Stimulated activated naive CD8-positive, alpha-beta T cell treated with anti-CD3 and anti-CD28 coated beads, Interleukin-15, amount 100 ng/mL, for 72 hours (primary cell): ENCODE data around the gene WDFY3.
"Not testable (repeated sequence)": the region's sequence is repeated elsewhere in the genome, so short reads cannot be mapped to it uniquely, and the experiment has no call there.

Experiments used
- ATAC-seq: fragments of 150-1000 bp; cut with Tn5 transposase; 2 replicates; pipeline ENCODE4 v1.10.0; 2021; ENCODE audit warnings: mild to moderate bottlenecking, moderate library complexity
- DNase-seq, 2 donors: peaks; one replicate each; pipeline ENCODE4 v3.0.0; 2021 to 2022
- H3K27ac Mint-ChIP-seq, 2 donors: one replicate each; pipeline ENCODE4 v1.8.0; 2022; ENCODE audit warnings: mild to moderate bottlenecking in 2 of 2, mixed read lengths in 2 of 2, moderate library complexity in 2 of 2
- H3K27me3 Mint-ChIP-seq: one replicate; pipeline ENCODE4 v1.8.0; 2022; ENCODE audit warnings: mixed read lengths
- H3K4me1 Mint-ChIP-seq: one replicate; pipeline ENCODE4 v1.8.0; 2022; ENCODE audit warnings: mild to moderate bottlenecking, mixed read lengths
- H3K4me3 Mint-ChIP-seq, 2 donors: one replicate each; pipeline ENCODE4 v1.8.0; 2022; ENCODE audit warnings: mild to moderate bottlenecking in 2 of 2, mixed read lengths in 2 of 2, moderate library complexity in 1 of 2
- H3K9me3 Mint-ChIP-seq, 2 donors: one replicate each; pipeline ENCODE4 v1.8.0; 2022; ENCODE audit warnings: mixed read lengths in 2 of 2

WDFY3 gene

DNA sequence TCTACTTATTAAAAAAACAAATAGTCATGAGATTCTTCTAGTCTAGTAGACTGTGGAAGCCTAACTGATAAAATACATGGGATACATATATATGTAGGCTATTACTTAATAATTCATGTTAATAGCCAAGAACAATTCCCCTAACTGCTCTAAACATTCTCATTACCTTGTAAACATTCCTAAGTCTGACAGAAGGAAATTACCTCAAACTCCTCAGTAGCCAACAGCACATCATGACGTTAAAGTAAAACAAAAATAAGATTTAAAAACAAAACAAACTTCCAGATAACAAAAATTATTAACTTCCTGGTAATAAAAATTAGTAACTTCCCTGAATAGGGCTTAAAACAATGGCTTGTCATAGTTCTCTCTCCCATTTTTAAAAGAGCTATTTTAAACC, 109.2 kb downstream of the WDFY3 start:
- Mint-ChIP-seq H3K4me1 (no peaks in the 10 kb centered on the region), H3K4me3 (no peak overlapping the region), H3K27me3 (no peaks in the 10 kb centered on the region), H3K9me3 (no peaks in the 10 kb centered on the region), H3K27ac (no peak overlapping the region)
- ATAC-seq (no peak), DNase-seq (no peak)

GRCh38 chr4:84856468-84857049, 109.9 kb downstream of the WDFY3 start:
- no peak overlapping the region for H3K4me3 Mint-ChIP-seq

GRCh38 chr4:84855774-84856173, 110.7 kb downstream of the WDFY3 start:
- no peaks in the 10 kb centered on the region for H3K4me1 Mint-ChIP-seq
- H3K27me3 Mint-ChIP-seq = no peaks in the 10 kb centered on the region
- H3K4me3 Mint-ChIP-seq = no peak overlapping the region
- no peak for ATAC-seq
- no peak for DNase-seq
- H3K9me3 Mint-ChIP-seq = no peaks in the 10 kb centered on the region
- H3K27ac Mint-ChIP-seq = no peak overlapping the region

More at GRCh38 chr4:84856468-84857049, 109.9 kb downstream of the WDFY3 start:
- ATAC-seq (no peak), DNase-seq (no peak)
- Mint-ChIP-seq H3K27me3 (no peaks in the 10 kb centered on the region), H3K4me1 (no peaks in the 10 kb centered on the region), H3K9me3 (no peaks in the 10 kb centered on the region), H3K27ac (no peak overlapping the region)

DNA sequence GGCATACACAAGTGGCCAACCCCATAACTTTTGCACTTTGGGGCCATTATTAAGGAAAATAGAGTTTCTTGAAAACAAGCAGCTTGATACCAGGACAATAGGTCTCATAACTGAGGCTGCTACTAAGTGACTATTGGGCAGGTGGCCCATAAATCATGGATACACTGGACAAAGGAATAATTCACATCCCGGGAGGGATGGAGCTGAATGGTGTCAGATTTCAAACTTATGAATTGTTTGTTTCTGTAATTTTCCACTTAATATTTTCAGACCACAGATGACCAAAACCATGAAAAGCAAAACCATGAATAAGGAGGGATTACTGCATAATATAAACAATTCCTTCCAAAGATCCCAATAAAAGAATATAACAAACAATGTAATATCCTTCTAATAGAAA, 114.4 kb downstream of the WDFY3 start:
- DNase-seq (no peak), ATAC-seq (no peak)
- Mint-ChIP-seq H3K9me3 (no peaks in the 10 kb centered on the region), H3K27me3 (no peaks in the 10 kb centered on the region), H3K4me3 (no peak overlapping the region), H3K27ac (no peak overlapping the region), H3K4me1 (no peaks in the 10 kb centered on the region)

DNA sequence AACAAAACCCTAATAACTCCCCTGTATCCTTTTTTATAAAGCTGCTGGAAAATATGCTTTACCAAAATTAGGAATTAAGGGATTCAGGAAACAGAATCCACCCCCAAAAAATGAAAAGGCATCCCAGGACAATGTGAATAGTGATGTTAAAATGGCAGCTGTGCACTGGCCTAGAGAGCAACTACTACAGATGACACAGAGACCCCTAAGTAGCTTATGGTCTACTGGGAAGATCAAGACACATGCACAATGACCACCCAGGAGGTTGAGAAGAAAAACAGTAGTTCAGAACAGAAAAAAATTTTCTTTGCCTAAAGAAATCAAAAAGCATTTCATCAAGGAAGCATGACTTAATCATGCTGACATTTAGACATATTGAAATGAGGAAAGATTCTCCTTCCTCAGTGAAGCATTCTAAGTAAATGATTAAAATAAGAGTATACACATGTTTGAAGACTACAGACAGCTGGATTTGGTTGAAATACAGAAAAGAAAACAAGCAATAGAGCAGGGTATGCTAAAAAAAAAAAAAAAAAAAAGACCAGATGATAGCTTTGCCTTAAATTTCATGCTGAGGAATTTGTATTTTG, 117.3 kb downstream of the WDFY3 start:
- H3K27me3 Mint-ChIP-seq = no peaks in the 10 kb centered on the region
- H3K4me1 Mint-ChIP-seq = no peaks in the 10 kb centered on the region
- ATAC-seq (no peak), DNase-seq (no peak)
- no peak overlapping the region for H3K27ac Mint-ChIP-seq
- no peak overlapping the region for H3K4me3 Mint-ChIP-seq
- no peaks in the 10 kb centered on the region for H3K9me3 Mint-ChIP-seq

- no peaks in the 10 kb centered on the region for H3K27me3 Mint-ChIP-seq
- no peak overlapping the region for H3K4me3 Mint-ChIP-seq
- DNase-seq (no peak), ATAC-seq (no peak)
- H3K9me3 Mint-ChIP-seq = no peaks in the 10 kb centered on the region
- no peak overlapping the region for H3K27ac Mint-ChIP-seq
- no peaks in the 10 kb centered on the region for H3K4me1 Mint-ChIP-seq
These were observed 118.1 kb downstream of the WDFY3 start for GRCh38 chr4:84848432-84848831.

DNA sequence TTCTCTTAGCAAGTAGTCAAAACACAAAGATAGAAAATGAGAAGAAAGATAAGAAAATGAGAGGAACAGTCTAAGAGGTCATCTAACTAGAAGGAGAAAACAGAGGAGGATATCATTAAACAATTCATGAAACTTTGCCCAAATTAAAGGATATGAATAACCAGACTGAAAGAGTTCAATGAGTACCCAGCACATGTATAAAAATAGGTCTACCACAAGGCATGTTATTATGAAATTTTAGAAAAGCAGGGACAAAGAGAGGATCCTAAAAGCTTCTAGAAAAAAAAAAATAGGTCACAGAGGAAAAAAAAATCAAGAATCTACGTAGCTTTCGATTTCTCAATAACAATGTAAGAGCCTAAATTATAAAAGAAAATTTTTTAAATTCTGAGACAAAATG, 118.5 kb downstream of the WDFY3 start:
- H3K27me3 Mint-ChIP-seq = no peaks in the 10 kb centered on the region
- no peaks in the 10 kb centered on the region for H3K4me1 Mint-ChIP-seq
- H3K27ac Mint-ChIP-seq = no peak overlapping the region
- no peak overlapping the region for H3K4me3 Mint-ChIP-seq
- no peak for ATAC-seq
- H3K9me3 Mint-ChIP-seq = no peaks in the 10 kb centered on the region
- DNase-seq = no peak

- no peak overlapping the region for H3K4me3 Mint-ChIP-seq
- H3K27ac Mint-ChIP-seq = no peak overlapping the region
- H3K9me3 Mint-ChIP-seq = no peaks in the 10 kb centered on the region
- no peaks in the 10 kb centered on the region for H3K27me3 Mint-ChIP-seq
- ATAC-seq (no peak), DNase-seq (no peak)
- H3K4me1 Mint-ChIP-seq = no peaks in the 10 kb centered on the region
These were observed 119.5 kb downstream of the WDFY3 start for GRCh38 chr4:84846985-84847384.

DNA sequence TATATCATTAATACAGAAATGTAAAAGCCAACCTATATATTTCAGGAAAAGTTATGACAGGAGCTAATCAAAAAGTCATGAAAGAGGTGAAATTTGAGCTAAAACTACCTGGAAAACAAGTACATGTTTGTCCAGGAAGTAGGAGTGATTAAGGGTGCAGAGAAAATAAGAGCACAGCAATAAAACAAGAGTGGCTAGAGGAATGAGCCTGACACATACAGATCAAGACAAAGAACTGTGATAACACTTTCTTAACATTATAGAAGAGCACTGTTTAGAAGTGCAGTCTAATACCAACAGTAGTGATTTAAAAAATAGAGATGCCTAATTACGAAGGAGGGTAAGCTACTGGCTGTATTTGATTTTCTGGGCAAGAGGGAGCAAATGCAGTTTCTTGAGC, 125.1 kb downstream of the WDFY3 start:
- no peak for ATAC-seq
- no peak for DNase-seq
- H3K27me3 Mint-ChIP-seq = no peaks in the 10 kb centered on the region
- H3K4me3 Mint-ChIP-seq = no peak overlapping the region
- H3K9me3 Mint-ChIP-seq = no peaks in the 10 kb centered on the region
- no peaks in the 10 kb centered on the region for H3K4me1 Mint-ChIP-seq
- H3K27ac Mint-ChIP-seq = no peak overlapping the region

GRCh38 chr4:84837751-84838150, 128.7 kb downstream of the WDFY3 start:
- Mint-ChIP-seq H3K4me1 (no peaks in the 10 kb centered on the region), H3K4me3 (no peak overlapping the region), H3K27ac (no peak overlapping the region), H3K27me3 (no peaks in the 10 kb centered on the region), H3K9me3 (no peaks in the 10 kb centered on the region)
- no peak for ATAC-seq
- no peak for DNase-seq

DNA sequence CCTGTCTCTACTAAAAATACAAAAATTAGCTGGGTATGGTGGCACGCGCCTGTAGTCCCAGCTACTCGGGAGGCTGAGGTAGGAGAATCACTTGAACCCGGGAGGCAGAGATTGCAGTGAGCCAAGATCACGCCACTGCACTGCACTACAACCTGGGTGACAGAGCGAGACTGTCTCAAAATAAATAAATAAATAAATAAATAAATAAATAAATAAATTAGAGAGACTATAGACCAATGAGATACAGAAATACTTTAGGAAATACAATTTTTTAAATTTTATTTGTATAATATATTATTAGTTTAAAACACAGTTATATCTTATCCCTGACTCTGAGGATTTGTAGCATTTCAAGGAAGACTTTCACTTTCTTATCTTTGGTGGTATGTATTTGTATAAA, 136.9 kb downstream of the WDFY3 start:
- not testable (repeated sequence) for H3K9me3 Mint-ChIP-seq, ATAC-seq, H3K4me3 Mint-ChIP-seq, H3K27me3 Mint-ChIP-seq, DNase-seq, H3K27ac Mint-ChIP-seq, H3K4me1 Mint-ChIP-seq

DNA sequence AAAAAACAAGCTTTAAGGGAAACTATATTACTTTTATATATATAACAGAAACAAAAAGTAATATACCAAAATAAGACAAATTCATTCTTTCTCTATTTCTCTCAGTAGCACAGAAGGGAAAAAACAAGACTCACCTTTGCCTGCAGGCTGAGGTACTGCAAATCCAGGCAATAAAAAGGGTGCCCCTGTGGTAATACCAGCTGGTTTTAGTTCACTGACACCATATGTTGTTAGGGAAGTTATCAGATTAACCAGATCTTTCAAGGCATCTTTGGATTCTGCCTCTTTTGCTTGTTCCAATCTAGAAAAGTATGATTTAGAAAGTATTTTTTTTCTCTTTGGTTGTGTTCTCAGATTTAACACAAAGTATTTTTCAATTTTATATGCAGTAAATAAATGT, 139.8 kb downstream of the WDFY3 start:
- ATAC-seq = no peak
- no peaks in the 10 kb centered on the region for H3K27me3 Mint-ChIP-seq

DNA sequence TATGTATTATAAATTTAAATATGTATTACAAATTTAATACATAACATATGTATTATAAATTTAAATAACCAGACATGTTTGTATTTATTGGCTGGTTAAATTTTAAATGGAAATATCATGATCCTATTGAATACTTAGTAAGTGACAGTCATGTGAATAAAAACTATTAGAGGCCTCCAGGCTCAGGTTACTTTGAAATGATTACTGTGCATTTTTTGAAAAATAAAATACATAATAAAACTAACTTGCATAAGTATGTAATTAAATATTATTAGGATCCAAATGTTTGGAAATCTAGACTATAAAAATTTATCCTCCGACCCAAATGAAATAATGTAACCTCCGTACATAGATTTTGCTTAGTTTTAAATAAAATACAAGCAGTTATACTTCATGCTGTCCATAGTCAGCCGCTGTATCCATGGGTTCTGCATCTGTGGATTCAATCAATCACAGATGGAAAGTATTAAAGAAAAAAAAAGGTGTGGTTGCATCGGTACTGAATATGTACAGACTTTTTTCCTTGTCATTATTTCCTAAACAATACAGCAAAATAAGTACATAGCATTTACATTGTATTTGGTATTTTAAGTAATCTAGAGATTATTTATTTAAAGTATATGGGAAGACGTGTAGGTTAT, 140.7 kb downstream of the WDFY3 start:
- no peaks in the 10 kb centered on the region for H3K27me3 Mint-ChIP-seq
- no peak for ATAC-seq
- no peak overlapping the region for H3K4me3 Mint-ChIP-seq
- H3K27ac Mint-ChIP-seq = no peak overlapping the region
- no peak for DNase-seq
- H3K4me1 Mint-ChIP-seq = no peaks in the 10 kb centered on the region
- H3K9me3 Mint-ChIP-seq = no peaks in the 10 kb centered on the region

More for the DNA sequence above, 139.8 kb downstream of the WDFY3 start:
- Mint-ChIP-seq H3K4me3 (no peak overlapping the region), H3K9me3 (no peaks in the 10 kb centered on the region), H3K4me1 (no peaks in the 10 kb centered on the region), H3K27ac (no peak overlapping the region)
- no peak for DNase-seq

- Mint-ChIP-seq H3K4me3 (no peak overlapping the region), H3K27ac (no peak overlapping the region), H3K27me3 (no peaks in the 10 kb centered on the region), H3K4me1 (no peaks in the 10 kb centered on the region), H3K9me3 (no peaks in the 10 kb centered on the region)
- DNase-seq (no peak), ATAC-seq (no peak)
These were observed 145.4 kb downstream of the WDFY3 start for GRCh38 chr4:84821064-84821463.

- DNase-seq = no peak
- Mint-ChIP-seq H3K9me3 (no peaks in the 10 kb centered on the region), H3K4me1 (no peaks in the 10 kb centered on the region), H3K4me3 (no peak overlapping the region), H3K27me3 (no peaks in the 10 kb centered on the region), H3K27ac (no peak overlapping the region)
- ATAC-seq = no peak
These were observed 152.3 kb downstream of the WDFY3 start for GRCh38 chr4:84814094-84814750.

- Mint-ChIP-seq H3K27ac (no peak overlapping the region), H3K9me3 (no peaks in the 10 kb centered on the region), H3K4me1 (no peaks in the 10 kb centered on the region), H3K4me3 (no peak overlapping the region), H3K27me3 (no peaks in the 10 kb centered on the region)
- ATAC-seq (no peak), DNase-seq (no peak)
These were observed 156.5 kb downstream of the WDFY3 start for GRCh38 chr4:84809946-84810345.
